ENCODE results near the gene MLKL.

MLKL gene

DNA sequence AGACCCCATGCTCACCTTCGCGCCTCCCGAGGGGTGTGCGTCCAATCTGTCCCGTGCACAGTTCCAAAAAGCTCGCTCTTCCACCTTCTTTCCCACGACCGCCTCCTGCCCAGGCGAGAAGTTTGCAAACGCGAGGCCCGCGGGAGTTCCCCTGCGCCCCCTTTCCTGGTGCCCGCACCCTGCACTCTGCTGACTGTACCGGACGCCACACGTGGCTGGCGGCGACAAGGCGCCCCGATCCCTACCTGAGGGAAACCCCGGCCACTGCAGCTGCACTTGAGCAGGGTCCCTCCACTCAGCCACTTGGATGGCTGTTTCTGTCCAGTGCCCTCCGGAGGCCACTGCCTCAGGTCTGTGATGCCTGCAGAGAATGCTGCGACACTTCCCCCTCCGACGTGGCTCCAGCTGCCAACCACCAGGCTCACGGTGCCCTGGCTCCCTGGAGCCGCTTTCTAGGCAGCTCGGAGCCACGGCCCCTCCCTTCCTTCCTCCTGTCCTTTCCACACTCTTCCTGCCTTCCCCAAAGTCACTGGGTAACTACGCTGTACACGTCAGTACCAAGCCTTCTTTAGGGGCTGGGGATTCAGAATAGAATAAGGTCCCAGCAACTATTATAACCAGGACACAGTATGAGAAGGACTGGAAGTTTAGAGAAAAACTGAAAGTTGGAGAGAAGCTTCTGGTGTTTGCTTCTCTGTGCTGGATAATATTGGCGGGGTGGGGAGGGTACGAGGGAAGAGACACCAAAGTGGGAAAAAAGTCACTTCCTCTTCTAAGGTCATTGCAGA, at the start of gene MLKL:
Gene MLKL, minus strand, starts transcription at position 425 of the 788 bp plus-strand sequence. CDS start 5,105 bp downstream, outside the sequence.
- DNase-seq (ENCODE audit: low spot score), result peak; percentile 79

DNA sequence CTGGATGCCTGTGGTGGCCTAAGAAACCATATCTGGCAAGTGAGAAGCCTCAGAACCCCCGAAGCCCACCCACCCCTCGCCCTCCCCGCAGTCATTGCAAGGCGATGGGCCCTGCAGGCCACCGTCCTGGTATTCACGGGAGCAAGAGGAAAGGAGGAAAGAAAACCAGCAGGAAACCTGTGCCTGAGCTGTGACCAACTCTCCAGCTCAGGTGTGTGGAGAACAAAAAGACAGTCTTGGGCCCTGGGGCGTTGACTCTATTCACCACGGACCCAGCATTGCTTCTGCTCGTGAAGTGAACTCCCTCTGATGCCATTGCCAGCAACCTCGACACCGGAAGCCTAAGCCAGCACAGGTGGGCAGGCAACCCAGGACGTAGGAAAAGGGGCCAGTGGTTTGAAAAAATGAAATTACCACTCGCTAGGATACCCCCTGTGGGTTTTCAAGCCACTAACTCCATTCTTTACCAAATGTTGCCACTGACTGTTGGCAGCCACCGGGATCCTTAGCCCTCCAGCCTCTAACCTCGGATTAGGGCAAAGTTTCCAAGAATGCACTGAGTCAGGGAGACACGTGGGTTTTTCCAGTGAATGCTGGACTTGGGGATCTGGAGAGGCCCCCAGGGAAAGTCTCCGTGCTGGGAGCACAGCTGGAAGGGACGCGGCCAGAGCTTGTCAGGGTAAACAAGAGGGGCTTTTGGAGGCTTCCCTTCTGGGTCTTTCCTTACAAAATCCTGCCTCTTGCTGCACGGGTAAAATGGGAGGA, 48.8 kb upstream of the MLKL start:
- no peak for DNase-seq (ENCODE audit: low spot score)

DNA sequence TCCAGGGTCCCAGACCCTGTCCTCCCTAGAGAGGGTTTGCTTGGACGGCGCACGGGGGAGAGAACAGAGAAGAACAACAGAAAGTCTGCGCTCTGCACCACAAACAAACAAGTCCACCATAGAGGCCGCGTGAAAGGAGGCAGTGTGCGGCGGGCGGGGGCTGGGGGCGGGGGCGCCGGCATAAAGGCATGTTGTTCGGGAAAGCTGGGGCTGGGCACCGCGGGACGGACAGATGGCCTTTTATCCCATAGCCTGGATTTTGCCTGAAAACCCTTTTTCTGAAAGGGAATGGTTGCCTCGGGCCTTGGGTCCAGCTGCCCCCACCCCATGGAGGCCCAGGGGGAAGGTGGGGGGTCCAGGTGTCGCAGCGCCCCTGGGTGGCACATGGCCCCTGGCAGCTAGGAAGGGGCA, 48.0 kb upstream of the MLKL start:
- DNase-seq (ENCODE audit: low spot score), result no peak

DNA sequence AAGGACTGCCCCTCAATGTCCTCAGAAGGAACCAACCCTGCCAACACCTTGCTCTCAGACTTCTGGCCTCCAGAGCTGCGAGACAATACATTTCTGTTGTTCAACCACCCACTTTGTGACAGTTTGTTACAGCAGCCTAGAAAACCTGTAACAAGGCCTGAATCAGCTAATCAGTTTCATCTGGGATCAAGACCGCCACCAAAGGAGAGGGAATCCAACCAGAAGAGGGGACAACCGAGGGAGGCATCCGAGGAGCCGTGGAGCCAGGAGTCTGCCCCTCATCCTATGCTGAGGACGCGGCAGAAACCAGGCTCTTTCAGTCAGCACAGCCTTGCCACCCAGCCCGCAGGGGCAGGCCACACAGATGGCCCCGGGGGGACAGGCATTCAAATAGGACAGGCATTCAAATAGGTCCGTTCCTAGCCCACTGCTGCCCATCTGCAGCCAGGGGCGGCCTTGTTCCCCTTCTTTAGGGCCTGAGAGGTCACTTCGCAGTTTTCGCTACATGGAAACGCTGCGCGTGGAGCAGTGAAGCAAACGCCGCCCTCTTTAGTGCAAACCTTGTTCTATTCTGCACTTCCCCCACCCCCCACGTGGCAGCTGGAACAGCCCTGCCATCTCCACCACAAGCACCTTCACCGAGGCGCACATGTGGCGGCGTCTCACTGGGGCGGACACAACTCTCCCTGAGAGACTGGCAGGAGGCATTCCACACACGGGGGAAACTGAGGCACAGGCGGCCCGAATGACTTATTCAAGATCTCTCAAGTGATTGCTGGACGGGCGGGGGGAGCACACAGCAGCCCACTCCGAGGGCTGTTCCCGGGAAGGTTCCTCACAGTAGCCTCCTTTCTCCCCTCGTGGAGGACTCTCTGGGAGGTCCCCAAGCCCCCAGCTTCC, 47.3 kb upstream of the MLKL start:
- no peak for DNase-seq (ENCODE audit: low spot score)

DNA sequence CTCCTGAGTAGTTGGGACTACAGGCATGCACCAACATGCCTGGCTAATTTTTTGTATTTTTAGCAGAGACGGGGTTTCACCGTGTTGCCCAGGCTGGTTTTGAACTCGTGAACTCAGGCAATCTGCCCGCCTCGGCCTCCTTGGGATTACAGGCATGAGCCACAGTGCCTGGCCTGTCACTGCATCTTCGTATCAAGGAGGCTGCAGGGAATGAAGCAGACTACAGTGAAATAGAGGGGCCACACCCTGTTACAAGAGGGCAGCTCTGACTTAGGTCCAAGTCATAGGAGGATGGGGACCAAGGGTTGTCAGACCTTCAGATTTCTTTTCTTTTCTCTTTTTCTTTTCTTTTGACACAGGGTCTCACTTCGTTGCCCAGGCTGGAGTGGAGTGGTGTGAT, 45.3 kb upstream of the MLKL start:
- DNase-seq (ENCODE audit: low spot score), result no peak

DNA sequence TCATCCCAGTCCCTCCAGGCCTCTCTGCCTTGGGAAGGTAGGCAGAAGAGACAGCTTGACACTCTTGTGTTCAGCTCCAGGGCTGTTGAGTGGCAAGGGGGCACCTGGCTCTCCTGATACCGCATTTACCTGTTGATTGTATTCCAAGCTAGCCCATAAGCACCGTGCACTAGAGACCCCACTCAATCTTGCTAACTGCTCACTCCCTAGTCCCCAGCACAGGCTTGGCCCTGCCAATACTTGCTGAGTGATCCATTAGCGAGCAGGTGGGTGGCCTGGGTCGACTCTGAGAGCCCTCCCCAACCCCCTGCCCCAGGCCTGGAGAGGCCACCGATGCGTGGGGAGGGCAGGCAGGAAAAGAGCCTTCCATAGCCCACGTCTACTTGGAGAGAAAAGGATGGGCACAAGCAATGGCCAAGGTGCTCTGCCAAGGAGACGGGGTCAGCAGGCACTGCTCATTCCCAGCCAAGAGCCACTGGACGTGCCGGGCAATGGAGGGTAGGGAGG, 44.5 kb upstream of the MLKL start:
- DNase-seq (ENCODE audit: low spot score), result no peak

DNA sequence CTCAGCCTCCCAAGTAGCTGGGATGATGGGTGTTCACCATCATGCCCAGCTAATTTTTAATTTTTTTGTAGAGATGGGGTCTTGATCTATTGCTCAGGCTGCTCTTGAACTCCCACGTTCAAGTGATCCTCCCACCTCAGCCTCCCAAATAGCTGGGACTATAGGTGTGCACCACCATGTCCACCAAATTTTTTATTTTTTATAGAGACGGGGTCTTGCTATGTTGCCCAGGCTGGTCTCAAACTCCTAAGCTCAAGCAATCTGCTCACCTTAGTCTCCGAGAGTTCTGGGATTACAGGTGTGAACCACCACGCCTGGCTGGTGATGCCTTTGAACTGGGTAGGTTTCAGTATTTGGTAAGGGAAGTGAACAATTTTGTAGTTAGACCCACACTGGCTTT, 43.9 kb upstream of the MLKL start:
- no peak for DNase-seq (ENCODE audit: low spot score)

DNA sequence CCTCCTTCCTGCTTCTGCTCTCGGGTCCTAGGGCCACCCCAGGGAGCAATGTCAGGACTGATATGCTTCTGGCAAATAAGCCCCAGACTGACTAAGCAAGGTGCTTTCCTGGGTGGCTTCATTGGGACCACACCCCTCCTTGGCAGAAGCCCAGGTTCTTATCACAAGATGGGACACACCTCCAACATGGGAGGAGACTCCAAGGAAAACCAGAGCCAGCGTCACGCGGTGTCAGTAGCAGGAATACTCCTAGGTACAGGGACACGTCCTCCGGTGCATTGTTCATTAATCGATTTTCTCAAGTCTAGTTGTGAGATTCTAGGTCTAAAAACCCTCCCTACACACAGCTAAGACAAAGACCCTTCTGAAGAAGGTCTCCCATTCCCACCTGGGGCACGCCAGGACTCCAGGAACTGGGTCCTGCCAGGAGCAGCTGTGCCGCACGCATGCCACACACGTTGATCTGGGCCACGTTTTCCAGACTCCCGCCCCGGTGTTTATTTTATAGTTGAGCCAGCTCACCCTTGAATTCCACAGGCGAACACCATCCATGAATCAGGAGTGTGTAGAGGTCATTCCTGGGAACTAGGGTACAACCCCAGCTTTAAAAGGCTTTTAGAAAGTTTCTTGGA, 43.1 kb upstream of the MLKL start:
- peak; percentile 99 for DNase-seq (ENCODE audit: low spot score)

DNA sequence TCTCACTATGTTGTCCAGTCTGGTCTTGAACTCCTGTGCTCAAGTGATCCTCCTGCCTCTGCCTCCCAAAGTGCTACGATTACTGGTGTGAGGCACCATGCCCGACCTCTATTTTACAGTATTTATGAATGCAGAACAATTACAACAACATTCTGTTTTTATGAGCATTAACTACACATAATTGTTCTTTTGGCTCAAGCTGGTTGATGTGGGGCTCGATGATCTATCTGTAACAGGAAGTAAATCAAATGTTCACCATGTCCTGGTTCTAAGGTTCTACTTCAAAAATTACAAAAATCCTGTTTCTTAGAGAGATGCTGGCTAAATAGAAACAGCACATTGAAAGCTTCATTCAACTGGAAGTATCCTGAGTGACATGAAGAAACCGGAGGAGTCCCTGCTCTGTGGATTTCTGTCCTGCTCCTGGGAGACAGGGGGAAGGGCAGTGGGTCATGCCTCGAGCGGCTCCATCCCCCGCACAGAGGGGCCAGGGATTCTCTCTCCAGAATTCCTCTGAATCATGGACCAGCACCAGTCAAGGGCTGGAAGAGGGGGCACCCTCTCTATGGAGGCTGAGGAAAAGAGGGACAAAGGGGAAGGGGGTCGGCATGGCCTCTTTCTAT, 42.5 kb upstream of the MLKL start:
- DNase-seq (ENCODE audit: low spot score), result no peak

DNA sequence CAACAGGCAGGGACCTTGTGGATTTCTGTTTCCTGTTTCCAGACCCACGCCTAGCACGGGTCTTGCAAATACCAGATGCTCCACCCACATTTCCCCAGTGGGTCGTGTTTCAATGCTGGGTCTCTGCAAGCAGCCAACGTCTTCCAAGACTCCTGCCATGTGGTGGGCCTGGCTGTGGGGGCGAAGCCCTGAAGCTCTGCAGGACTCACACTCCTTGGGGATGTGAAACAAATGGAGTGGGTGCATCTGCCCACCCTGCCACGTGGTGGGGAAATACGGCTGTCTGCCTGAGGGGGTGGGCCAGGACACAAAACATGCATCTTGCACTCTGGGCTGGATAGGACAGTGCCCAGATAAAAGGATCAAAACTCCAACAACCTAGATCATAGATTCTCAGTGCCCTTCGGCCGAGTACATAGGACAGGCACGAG, 41.4 kb upstream of the MLKL start:
- no peak for DNase-seq (ENCODE audit: low spot score)

DNA sequence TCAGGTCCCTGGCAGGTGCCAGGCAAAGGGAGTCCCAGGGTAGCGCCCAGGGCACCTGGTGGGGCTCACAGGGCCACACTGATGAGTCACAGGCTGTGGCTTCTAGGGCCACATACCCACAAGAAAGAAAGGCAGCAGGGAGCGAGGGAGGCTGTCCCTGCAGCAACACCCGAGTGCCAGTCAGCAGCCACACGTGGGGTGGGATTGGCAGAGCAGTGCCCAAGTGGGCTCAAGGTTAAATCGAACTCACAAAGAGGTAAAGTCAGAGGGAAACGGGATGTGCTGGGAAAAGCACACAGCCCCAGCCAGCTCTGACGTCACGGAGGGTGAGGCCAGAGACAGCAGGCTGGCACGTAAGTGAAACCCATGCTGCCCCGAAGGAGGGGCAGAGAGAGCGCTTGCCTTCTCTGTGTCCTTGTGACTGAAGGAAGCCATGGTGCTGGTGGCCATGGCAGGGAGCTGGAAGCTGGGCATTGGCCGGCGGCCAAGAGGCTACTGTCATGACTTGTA, 40.2 kb upstream of the MLKL start:
- DNase-seq (ENCODE audit: low spot score), result peak; percentile 79

DNA sequence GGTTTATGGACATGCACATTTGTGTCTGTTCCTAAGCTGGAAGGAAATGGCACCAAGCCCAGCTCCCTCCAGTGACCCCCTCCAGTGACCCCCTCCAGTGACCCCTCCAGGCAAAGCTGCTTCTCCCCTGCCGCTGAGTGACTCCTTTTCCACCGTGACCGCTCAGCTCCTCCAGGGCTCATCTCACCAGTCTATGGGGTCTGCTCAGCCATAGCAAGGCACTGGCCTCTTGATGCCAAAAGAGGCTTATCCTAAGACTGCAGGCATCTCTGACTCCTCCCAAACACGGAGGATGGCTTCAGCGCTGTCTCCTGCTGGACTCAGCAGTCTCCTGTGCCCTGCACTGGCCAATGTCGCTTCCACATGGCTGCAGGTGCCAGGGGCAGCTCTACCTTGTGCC, 38.6 kb upstream of the MLKL start:
- no peak for DNase-seq (ENCODE audit: low spot score)

DNA sequence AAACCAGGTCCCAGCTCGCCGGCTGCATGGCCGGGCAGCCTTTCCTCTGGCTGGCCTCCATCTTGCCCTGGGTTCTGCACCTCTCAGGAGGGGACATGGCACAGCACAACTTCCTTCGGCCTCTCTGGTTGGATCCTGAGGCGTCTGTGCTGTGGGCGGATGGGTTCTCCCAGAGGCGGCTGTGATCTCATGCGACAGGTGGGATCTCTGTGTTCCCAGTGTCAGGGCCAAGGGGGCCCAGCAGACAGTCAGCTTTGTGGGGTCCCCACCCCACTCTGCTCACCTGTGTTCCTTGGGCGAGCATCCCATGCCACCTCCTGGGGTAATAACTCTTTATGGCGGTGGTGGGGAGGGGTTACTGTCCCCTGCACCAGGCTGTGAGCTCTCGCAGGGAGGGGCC, 38.2 kb upstream of the MLKL start:
- DNase-seq (ENCODE audit: low spot score), result no peak

DNA sequence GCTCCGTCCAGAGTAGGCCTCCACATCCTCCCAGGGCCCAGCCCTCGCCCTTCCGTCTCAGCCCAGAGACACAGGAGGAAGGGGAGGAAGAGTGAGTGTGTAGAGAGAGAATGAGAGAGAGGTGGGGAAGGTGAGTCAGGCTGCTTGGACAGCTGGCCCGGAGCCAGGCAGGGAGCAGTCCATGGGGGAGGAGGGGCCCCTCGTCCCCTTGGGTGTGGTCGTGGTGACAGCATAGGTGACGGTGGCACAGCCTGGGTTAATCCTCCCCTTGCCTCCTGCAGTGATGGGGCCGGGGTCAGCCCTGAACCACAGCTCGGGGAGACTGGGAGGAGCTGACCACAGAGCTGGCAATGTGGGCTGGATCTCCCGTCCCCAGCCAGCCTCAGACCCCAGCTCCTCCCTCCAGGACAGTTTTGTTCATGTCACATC, 37.5 kb upstream of the MLKL start:
- peak; percentile 91 for DNase-seq (ENCODE audit: low spot score)

DNA sequence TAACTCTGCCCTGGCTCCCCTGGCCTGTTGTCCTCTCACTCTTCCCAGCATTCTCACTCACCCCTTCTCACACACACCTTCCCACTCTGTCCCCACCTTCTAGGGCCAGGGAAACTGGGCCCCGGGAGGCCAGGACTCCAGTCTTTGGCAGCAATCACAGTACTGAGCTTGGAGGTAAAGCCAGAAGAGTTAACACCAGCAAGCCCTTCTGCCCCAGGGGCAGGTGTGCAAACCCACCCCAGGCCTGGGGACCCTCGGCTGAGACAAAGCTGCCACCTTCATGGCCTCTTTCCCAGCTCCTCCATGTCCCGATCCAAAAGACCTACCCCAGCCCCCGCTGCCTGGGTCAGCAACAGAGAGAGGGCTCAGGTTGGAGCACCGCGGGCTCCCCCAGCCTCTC, 36.9 kb upstream of the MLKL start:
- DNase-seq (ENCODE audit: low spot score), result no peak

DNA sequence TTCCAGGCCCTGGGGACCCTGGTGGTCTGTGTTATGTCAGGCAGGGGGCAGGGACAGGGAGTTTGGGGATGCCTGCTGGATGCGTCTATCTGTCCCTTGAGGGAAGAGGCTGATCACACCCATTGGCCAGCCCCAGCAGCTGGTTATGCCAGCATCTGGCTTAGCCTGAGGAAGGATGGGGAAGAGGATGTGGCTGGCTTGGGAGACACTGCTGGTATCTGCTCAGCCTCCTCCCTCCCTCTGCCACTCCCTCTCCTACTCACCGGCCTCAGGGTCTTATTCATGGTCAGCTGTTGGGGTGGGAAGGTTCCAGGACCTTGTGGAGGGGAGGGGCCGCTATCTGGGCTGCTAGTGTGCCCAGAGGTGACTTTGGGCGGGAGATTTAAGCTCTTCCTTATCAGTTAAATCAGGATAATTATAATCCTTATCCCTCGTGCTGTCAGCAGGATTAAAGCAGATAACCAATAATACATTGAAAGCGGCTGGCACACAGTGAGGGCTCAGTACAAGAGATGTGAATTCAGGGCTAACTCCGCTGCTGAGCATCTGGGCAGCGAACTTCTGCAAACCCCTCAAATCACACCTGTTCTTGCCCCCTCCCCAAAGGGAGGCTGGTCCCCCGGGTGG, 36.0 kb upstream of the MLKL start:
- DNase-seq (ENCODE audit: low spot score), result no peak

DNA sequence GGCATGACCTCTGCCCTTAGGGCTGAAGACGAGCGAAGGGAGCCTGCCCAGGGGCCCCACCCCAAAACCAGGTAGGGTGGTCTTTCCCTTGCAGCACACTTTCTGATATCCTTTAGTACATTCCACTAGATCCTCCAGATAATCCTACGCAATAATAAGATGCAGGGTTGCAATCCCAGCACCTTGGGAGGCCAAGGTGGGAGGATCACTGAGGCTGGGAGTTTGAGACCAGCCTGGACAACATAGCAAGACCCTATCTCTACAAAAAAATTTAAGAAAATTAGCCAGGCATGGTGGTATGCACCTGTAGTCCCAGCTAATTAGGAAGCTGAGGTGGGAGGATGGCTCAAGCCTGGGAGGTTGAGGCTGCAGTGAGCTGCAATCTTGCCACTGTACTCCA, 34.9 kb upstream of the MLKL start:
- no peak for DNase-seq (ENCODE audit: low spot score)

DNA sequence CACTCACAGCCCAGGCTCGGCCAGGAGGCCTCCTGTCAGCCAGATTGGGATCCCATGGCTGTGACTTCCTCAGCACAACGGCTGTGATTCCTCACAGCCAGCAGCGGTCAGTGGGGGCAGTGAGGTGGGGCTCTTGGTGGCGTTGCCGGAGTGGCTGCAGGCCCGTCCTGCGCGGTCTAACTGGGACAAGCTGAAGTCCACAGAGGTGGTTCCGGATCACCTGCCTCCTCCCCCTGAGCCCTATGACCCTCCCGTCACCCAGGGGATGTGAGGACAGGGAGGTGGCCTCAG, 34.4 kb upstream of the MLKL start:
- DNase-seq (ENCODE audit: low spot score), result no peak

DNA sequence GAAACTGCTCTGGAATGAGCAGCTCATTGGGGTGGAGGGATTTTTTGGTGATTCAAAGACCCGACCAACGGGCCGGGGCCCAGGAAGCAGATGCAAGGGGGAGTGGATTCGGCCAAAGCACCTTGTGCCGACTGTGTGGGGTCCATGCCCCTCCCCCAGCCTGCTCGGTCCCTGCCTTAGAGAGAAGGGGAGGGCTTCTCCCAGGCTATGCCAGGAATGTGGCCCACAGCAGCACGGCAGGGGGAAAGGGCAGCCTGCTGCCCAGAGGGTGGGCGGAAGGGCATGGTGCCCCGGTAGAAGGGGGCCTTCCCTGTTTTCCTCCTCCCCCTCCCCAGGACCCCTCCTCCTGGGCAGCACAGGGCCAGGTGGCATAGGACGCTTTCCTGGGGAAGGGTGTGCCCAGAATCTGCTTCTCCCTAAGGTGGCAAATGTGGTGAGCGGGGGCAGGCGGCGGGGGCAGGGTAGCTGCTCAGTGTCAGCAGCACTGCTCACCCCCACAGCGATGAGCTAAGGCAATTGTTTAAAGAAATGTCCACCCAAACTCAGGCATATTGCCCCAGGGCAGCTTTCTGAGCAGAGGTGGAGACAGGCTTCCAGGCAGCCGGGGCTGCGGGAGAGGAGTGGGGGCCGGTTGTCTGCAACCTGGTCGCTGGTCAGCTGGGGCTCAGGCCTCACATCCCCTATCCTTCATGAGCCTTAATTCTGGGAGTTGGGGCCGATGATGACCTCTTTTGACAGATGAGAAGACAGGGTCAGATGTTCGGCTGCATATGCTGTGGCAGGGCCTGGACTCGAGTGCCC, 33.9 kb upstream of the MLKL start:
- DNase-seq (ENCODE audit: low spot score), result no peak

Data from LoVo (cell line).